Measurements from ENCODE around the gene SYTL2.
"Not testable (repeated sequence)": the region's sequence is repeated elsewhere in the genome, so short reads cannot be mapped to it uniquely, and the experiment has no call there.

DNA sequence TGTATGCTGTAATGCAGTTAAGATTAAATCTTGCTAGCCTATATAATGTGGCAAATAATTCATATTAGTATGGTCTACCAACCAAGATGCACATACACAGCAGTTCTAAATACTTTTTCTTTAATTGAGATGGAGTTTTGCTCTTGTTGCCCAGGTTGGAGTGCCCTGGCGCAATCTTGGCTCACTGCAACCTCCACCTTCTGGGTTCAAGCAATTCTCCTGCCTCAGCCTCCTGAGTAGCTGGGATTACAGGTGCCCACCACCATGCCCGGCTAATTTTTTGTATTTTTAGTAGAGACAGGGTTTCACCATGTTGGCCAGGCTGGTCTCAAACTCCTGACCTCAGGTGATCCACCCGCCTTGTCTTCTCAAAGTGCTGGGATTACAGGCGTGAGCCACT is 156.6 kb downstream of the SYTL2 start:
- TF ChIP-seq CTCF, POLR2A (IDR thresholded peaks at IDR 0.05): not testable (repeated sequence)

Measured in vagina (tissue), 2 donors.